ENCODE data around the gene CHST5. TPM values are rescaled to one million over a fixed set of nuclear protein-coding genes. Genes with fewer than 3 reads are reported as not detected.

Gene CHST5
- total and polyA plus RNA-seq, 2 donors (not counting 1 experiment from before 2014, with no cell fraction given): 0.99 TPM; not detected in 1

- H3K4me1 Mint-ChIP-seq: peaks cover 2% of the 10 kb centered on the region
- Histone ChIP-seq H3K9me3 (ENCODE audit: control extremely low read depth in 1 of 3, control insufficient read depth in 2 of 3, insufficient read depth in 1 of 3, low read length in 2 of 3) (no peaks in the 10 kb centered on the region), H2AFZ (ENCODE audit: insufficient read depth, low read depth, low read length, poor library complexity, severe bottlenecking) (no peak overlapping the region), H3K27ac (ENCODE audit: low read length in 2 of 2) (no peak overlapping the region), H4K20me1 (ENCODE audit: control insufficient read depth, insufficient read depth, low read length, poor library complexity, severe bottlenecking) (no peaks in the 10 kb centered on the region), H3K4me1 (ENCODE audit: control insufficient read depth in 2 of 2, insufficient read depth in 2 of 2, low read length in 2 of 2) (no peaks in the 10 kb centered on the region), H3K4me2 (replicated peaks; ENCODE audit: low read depth, low read length, poor library complexity, severe bottlenecking) (no peak overlapping the region), H3K36me3 (replicated peaks in 1 of 2; ENCODE audit: control extremely low read depth in 1 of 2, control insufficient read depth in 1 of 2, extremely low read depth in 1 of 2, insufficient read depth in 2 of 2, low read length in 1 of 2) (no peaks in the 10 kb centered on the region), H3K9ac (ENCODE audit: low read length) (no peak overlapping the region), H3K79me2 (ENCODE audit: control insufficient read depth, insufficient read depth, low read length) (no peaks in the 10 kb centered on the region), H3K27me3 (replicated peaks in 1 of 4; ENCODE audit: control extremely low read depth in 1 of 4, control insufficient read depth in 3 of 4, insufficient read depth in 4 of 4, low read length in 3 of 4) (no peaks in the 10 kb centered on the region), H3K4me3 (ENCODE audit: control extremely low read depth in 1 of 5, extremely low read depth in 1 of 5, insufficient read depth in 1 of 5, low read depth in 2 of 5, low read length in 4 of 5) (no peak overlapping the region)
- ATAC-seq (ENCODE audit: low read depth): no peak
- no peak overlapping the region for H3K4me3 Mint-ChIP-seq
- intact Hi-C loops (cut with micrococcal nuclease): no loop called here
- ChIA-PET CTCF (no interaction called here), POLR2A (no interaction called here)
- no peak overlapping the region for H3K27ac Mint-ChIP-seq
- TF ChIP-seq EZH2 (IDR thresholded peaks at IDR 0.05; ENCODE audit: borderline replicate concordance, insufficient read depth, low read depth, low read length, poor library complexity, severe bottlenecking) (no peak), CTCF (IDR thresholded peaks at IDR 0.05) (no peak)
- WGBS (ENCODE audit: insufficient coverage): 99% methylated on average over 46 of the region's 47 CpGs
- no peaks in the 10 kb centered on the region for H3K9me3 Mint-ChIP-seq (ENCODE audit: insufficient read depth)
- DNase-seq: no peak
- peaks cover 7% of the 10 kb centered on the region for H3K27me3 Mint-ChIP-seq
Observed at GRCh38 chr16:75479421-75479990, 56.4 kb downstream of the CHST5 start.

Other genes starting within 250 kb of the CHST5 start
- gene CFDP1, start 102.6 kb downstream of the CHST5 start, total RNA-seq: 39.5 and 42.8 TPM in 2 replicates
- 6.3 and 20.3 TPM in 2 replicates for gene CFDP1, start 102.6 kb downstream of the CHST5 start, polyA plus RNA-seq
- gene TMEM170A, start 71.4 kb downstream of the CHST5 start, total RNA-seq: 37.9 and 45.6 TPM in 2 replicates
- 21.8 and 41.9 TPM in 2 replicates for gene TMEM170A, start 71.4 kb downstream of the CHST5 start, polyA plus RNA-seq
- 0.07 and 0.17 TPM in 2 replicates for gene CHST6, start 40.7 kb downstream of the CHST5 start, total RNA-seq
- gene CHST6, start 40.7 kb downstream of the CHST5 start, polyA plus RNA-seq: 0.01 TPM in 1 of 2 replicates, not detected in the other
- gene TMEM231, start 20.1 kb upstream of the CHST5 start, total RNA-seq: 4.7 and 6.0 TPM in 2 replicates
- 4.2 and 4.4 TPM in 2 replicates for gene TMEM231, start 20.1 kb upstream of the CHST5 start, polyA plus RNA-seq
- gene GABARAPL2, start 30.3 kb upstream of the CHST5 start, total RNA-seq: 84.8 and 84.9 TPM in 2 replicates
- 73.0 and 107 TPM in 2 replicates for gene GABARAPL2, start 30.3 kb upstream of the CHST5 start, polyA plus RNA-seq
- 71.2 and 75.2 TPM in 2 replicates for gene ADAT1, start 87.2 kb upstream of the CHST5 start, total RNA-seq
- 28.4 and 31.7 TPM in 2 replicates for gene ADAT1, start 87.2 kb upstream of the CHST5 start, polyA plus RNA-seq
- 102 and 114 TPM in 2 replicates for gene KARS1, start 111.6 kb upstream of the CHST5 start, total RNA-seq
- gene KARS1, start 111.6 kb upstream of the CHST5 start, polyA plus RNA-seq: 70.7 and 72.4 TPM in 2 replicates
- 74.6 and 75.2 TPM in 2 replicates for gene TERF2IP, start 111.7 kb upstream of the CHST5 start, total RNA-seq
- gene TERF2IP, start 111.7 kb upstream of the CHST5 start, polyA plus RNA-seq: 63.1 and 91.1 TPM in 2 replicates
- not detected in 2 replicates for gene CPHXL2, start 140.9 kb upstream of the CHST5 start, total RNA-seq
- not detected in 2 replicates for gene CPHXL2, start 140.9 kb upstream of the CHST5 start, polyA plus RNA-seq
- not detected in 2 replicates for gene DUXB, start 165.4 kb upstream of the CHST5 start, total RNA-seq
- not detected in 2 replicates for gene DUXB, start 165.4 kb upstream of the CHST5 start, polyA plus RNA-seq
- gene CPHXL, start 190.4 kb upstream of the CHST5 start, total RNA-seq: not detected in 2 replicates
- gene CPHXL, start 190.4 kb upstream of the CHST5 start, polyA plus RNA-seq: not detected in 2 replicates

Data from B cell (primary cell).